Measurements from ENCODE around the gene CACNA1C. TPM values are rescaled to one million over a fixed set of nuclear protein-coding genes. Genes with fewer than 3 reads are reported as not detected.

Gene CACNA1C
- total and polyA plus RNA-seq, 10 of the 15 experiments (the other 5 are each of a cell fraction or from before 2014, with no cell fraction given), result under 0.01 to 0.15 (median 0.09) TPM; not detected in 5

- FAIRE-seq, result no peak
- Histone ChIP-seq H3K36me3 (ENCODE audit: control insufficient read depth in 2 of 2, insufficient read depth in 2 of 2, low read length in 1 of 2) (no peaks in the 10 kb centered on the region), H3K9ac (ENCODE audit: control insufficient read depth, insufficient read depth, low read length) (no peak overlapping the region), H2AFZ (ENCODE audit: control insufficient read depth, low read depth, low read length) (no peak overlapping the region), H3K4me3 (no peak overlapping the region), H3K27ac (ENCODE audit: control insufficient read depth, insufficient read depth) (no peak overlapping the region), H4K20me1 (ENCODE audit: control insufficient read depth, insufficient read depth) (no peaks in the 10 kb centered on the region), H3K4me1 (ENCODE audit: control insufficient read depth, insufficient read depth, low read length) (peaks cover 19% of the 10 kb centered on the region), H3K79me2 (ENCODE audit: control insufficient read depth, insufficient read depth, low read length) (no peaks in the 10 kb centered on the region), H3K27me3 (replicated peaks in 1 of 2; ENCODE audit: control insufficient read depth in 2 of 2, insufficient read depth in 2 of 2, low read length in 1 of 2) (no peaks in the 10 kb centered on the region), H3K4me2 (ENCODE audit: control insufficient read depth, insufficient read depth) (no peak overlapping the region), H3K9me3 (replicated peaks; ENCODE audit: control insufficient read depth, insufficient read depth, low read length) (no peaks in the 10 kb centered on the region; the same call in 2 of the 3 replicates)
- ChIA-PET POLR2A (no interaction called here), CTCF (no interaction called here), SMC1A (ENCODE audit: uncharacterized antibody, unreplicated experiment) (no interaction called here), RAD21 (ENCODE audit: unreplicated experiment) (no interaction called here)
- intact Hi-C loops (cut with micrococcal nuclease; ENCODE audit: unreplicated experiment), result no loop called here
- BruUV-seq (replicated peaks), result no TSS peak
- in situ Hi-C loops (cut with MboI), result no loop called here
- ATAC-seq, result no peak
- DNase-seq (ENCODE audit: low read depth, low spot score), result no peak
- 78% methylated on average over 10 of the region's 10 CpGs for WGBS (ENCODE audit: insufficient coverage, insufficient replicate concordance, low lambda C conversion rate, missing lambda C conversion rate)
- TF ChIP-seq BRCA1 (IDR thresholded peaks at IDR 0.05; ENCODE audit: low read depth, low read length) (no peak), IKZF2 (IDR thresholded peaks at IDR 0.05) (no peak), GATAD2B (conservative IDR thresholded peaks at IDR 0.05; ENCODE audit: low read depth) (no peak), ZBTB11 (CRISPR knock-in tag; IDR thresholded peaks at IDR 0.05) (no peak), RFX5 (IDR thresholded peaks at IDR 0.05; ENCODE audit: low read depth, low read length) (no peak), SUZ12 (IDR thresholded peaks at IDR 0.05; ENCODE audit: unreplicated experiment) (no peak), NKRF (conservative IDR thresholded peaks at IDR 0.05) (no peak), YBX1 (IDR thresholded peaks at IDR 0.05) (no peak), IRF3 (IDR thresholded peaks at IDR 0.05) (no peak), PBX3 (IDR thresholded peaks at IDR 0.05; ENCODE audit: insufficient replicate concordance, low read depth, low read length) (no peak), CUX1 (IDR thresholded peaks at IDR 0.05; ENCODE audit: insufficient replicate concordance, low read depth, low read length) (no peak)
Observed at GRCh38 chr12:2390850-2391390, 338.1 kb downstream of the CACNA1C start.

Data from GM12878 (cell line).